ENCODE data around the gene ISG20L2.

Gene ISG20L2

GRCh38 chr1:156740741-156741480 is 12.3 kb upstream of the ISG20L2 start, which contains the start of gene MRPL24:
MRPL24 (minus strand) TSS chr1:156741088; CDS start chr1:156738704, 2,384 bp downstream.
- DNase-seq (ENCODE audit: low read depth in 2 of 2): peak; percentile 90

DNA sequence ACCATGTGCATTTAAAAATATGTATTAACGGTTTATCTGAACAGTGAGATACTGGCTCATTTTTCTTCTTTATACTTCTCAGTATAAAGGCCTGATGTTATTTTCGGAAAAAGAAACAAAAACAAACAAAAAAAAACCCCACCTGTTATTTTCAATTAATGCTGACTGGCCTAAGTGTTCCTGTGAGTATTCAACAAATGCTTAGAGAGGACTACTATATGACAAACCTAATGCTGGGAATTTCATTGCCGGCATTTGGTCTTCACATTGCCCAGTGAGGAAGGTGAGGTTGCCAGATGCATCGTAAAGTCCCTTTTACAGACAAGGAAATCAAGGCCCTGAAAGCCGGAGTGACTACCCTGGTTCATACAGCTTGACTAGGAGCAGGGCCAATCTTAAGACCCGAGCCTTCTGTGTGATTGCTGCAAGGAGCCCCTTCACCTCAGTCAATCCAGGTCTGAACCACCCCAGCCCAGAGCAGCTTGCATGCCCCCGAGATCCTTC is 11.7 kb upstream of the ISG20L2 start:
- no peak for DNase-seq (ENCODE audit: low read depth in 2 of 2)

GRCh38 chr1:156738916-156739315 is 10.3 kb upstream of the ISG20L2 start:
- DNase-seq (ENCODE audit: low read depth in 2 of 2): no peak

GRCh38 chr1:156738407-156738806 is 9.8 kb upstream of the ISG20L2 start:
- no peak for DNase-seq (ENCODE audit: low read depth in 2 of 2)

GRCh38 chr1:156733989-156734584 is 5.5 kb upstream of the ISG20L2 start:
- DNase-seq (ENCODE audit: low read depth in 2 of 2): no peak

DNA sequence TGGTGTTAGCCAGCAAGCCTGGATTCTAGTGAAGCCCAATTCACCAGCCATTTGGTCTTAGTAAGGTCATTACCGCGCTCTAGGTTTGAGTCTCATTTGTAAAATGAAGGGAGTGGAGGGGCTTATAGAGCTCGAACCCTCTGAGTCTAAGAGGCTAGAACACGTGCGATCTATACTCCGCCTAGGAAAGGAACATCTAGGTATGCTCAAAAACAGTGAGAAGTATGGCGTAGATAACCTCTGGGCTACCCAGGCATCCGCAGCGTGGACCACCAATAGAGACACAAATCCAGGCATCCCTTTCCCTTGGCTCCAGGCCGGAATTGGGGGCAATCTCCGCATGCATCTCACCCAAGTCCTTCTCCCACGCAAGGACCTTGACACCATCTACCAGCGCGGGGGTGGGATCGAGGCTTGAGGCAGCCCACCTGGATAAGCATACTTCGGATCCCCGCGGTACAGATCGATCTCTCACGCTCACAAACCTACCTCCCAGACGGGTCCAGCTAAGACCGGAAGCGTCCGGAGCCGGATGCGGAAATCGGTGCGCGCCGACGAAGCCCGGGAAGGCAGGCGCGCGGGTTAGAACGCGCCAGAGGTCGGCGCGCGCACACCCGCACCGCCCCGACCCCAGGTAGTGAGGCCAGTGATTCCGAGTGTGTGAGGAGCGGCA is 504 bp downstream of the ISG20L2 start, which contains the start of gene METTL25B:
TSS of gene METTL25B (plus strand) at position 544 of the 673 bp plus-strand sequence. CDS start 636 bp downstream, outside the sequence.
- DNase-seq (ENCODE audit: low read depth in 2 of 2): peak; percentile 42 to 49

GRCh38 chr1:156727492-156727891 is 1.1 kb downstream of the ISG20L2 start:
- DNase-seq (ENCODE audit: low read depth in 2 of 2): no peak

DNA sequence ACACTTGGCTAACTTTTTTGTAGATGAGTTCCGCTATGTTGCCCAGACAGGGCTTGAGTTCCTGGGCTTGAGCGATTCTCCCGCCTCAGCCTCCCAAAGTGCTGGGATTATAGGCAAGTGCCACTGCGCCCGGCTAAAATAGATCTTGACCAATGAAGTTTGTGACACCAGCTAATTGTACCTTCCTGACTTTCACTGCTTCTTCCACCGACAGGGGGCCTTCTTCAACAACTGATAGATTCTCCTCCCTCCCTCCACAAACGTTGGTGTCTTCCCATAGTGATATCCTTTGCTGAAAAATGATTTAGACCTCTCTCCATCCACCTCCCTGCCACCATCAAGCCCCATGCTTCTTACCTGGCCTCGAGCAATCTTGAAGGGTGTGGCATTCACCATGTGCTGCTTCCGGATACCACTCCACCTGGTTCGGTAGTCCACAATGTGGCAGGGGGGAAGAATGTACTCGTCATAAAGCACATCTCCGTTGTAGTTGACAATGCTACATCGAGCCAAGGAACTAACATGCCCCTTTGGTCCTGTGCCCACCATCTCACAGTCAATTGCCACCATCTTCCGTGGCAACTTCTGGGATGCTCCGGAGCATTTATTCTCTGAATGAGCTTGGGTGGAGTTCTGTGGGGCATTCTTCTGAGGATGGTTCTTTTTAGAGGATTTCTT is 1.9 kb downstream of the ISG20L2 start:
- DNase-seq (ENCODE audit: low read depth in 2 of 2): peak in 1 of 2 donors; percentile 30

DNA sequence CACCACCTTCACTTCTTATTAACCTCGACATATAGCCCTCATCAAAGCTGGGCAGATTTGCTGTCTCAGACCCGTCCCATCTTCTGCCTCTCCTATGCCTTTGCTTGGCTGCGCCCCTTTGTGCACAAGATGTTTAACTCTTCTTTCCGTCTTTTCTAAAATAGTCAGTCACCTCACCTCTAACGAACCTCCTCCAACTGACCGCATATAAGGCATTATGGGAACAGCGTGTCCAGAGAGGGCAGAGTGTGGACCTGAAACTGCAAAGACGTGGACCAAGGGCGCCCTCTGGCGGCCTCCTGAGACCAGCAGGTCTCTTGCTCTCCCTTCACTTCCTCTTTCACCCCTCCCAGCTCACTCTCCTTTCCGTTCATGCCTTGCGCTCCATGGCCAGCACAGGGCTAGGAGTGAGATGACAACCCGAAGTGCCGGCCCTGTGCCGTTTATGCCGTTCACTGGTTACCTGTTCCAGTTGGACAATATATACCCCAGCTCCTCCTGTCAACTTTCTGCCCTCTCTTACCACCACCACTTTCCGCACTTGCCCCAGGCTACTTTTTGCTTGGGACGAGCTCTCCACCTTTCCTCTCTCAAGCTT is 2.8 kb downstream of the ISG20L2 start:
- DNase-seq (ENCODE audit: low read depth in 2 of 2): peak; percentile 57 to 59

GRCh38 chr1:156721535-156721934 is 7.0 kb downstream of the ISG20L2 start:
- DNase-seq (ENCODE audit: low read depth in 2 of 2): no peak

GRCh38 chr1:156721131-156721530 is 7.4 kb downstream of the ISG20L2 start:
- no peak for DNase-seq (ENCODE audit: low read depth in 2 of 2)

GRCh38 chr1:156717351-156717750 is 11.2 kb downstream of the ISG20L2 start:
- DNase-seq (ENCODE audit: low read depth in 2 of 2): no peak

DNA sequence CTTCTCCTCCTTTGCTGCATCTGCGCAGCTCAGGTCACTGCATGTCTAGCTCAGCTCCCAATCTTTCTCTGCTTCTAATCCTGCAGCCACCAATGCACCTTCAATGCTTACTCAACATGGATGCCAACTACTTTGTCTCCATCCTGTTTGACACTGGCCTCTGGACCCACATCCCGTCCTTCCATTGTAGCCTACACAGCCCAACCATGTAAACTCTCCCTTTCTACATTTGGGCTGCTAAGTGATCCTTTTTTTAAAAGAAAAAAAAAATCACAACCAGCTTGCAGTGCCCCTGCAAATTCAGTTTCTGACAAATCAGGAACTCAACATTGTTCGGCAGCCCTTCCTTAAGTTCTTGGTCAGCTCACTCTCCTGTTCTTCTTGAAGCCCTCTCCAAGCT is 13.7 kb downstream of the ISG20L2 start:
- DNase-seq (ENCODE audit: low read depth in 2 of 2): no peak

DNA sequence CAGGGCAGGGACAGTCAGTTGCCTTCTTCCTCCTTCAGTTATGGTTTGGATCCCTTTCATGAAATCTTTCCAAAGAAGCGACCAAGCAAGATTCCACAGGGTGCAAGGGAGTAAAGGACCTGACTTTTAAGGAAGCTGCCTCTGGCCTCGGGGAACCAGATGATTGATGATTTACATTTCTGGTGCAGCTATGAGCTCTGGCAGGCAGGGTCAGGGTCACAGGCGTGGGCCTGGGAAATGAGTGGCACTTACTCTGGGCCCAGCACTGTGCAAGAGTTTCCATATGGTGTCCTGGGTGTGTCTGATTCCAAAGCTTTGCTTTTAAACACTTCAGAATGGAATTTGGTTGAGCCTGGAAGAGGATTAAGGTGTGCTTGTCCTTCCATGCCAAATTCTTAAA is 15.9 kb downstream of the ISG20L2 start:
- DNase-seq (ENCODE audit: low read depth in 2 of 2): no peak

DNA sequence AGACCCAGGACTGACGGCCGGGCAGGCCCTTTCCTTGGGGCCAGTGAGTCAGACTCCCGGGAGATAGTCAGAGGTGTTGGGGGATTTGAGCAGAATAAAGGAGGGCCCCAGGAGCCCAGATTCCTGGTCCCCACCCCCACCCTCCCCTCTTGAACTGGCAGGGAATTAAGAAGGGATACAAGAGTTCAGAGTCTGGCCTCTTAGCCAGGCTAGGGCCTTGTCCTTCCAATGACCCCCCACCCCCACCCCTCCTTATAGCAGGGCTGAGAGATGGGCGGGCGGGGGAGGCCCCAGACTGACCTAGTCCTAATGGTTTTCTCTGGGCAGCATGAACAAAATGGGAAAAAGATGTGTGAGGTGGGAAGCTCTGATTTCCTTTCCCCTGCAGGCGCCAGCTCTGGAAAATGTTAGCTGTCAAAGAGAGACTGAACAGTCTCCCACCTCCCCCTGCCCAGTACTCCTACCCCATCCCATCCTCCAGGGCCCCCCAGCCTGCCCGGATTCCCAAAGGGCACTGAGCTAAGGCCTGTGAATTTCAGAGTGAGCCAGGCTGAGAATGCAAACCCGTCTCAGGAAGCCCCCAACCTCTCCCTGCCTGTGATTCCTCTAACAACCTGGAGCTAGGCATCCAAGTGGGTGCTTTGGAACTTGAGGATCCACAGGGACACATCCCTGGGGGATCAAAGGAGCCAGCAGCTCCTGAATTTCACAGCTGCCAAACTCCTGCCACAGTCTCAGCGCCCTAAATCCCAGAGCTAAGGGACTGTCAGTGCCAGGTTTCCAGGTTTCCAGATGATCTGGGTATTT is 17.4 kb downstream of the ISG20L2 start:
- DNase-seq (ENCODE audit: low read depth in 2 of 2): no peak

- DNase-seq (ENCODE audit: low read depth in 2 of 2): no peak
Measured at GRCh38 chr1:156709757-156710489, 18.6 kb downstream of the ISG20L2 start.

DNA sequence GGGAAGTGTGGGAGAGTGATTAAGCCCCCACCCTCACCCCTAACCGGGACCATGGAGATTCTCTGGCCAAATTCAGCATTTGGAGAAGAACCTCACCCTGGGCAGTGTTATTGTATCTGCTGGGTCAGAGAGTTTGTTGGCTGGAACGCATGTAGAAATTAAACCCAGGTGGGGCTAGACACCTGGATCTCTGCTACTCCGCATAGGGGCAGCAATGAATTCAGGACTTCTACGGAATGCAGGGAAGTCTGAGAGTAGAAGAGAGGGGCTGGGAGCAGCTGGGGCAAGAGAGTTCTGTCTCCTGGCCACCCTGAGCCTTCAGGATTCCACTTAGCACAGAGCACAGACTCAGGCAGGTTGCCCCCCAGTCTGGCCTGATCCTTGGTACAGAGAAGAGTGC is 19.5 kb downstream of the ISG20L2 start:
- DNase-seq (ENCODE audit: low read depth in 2 of 2): no peak

DNA sequence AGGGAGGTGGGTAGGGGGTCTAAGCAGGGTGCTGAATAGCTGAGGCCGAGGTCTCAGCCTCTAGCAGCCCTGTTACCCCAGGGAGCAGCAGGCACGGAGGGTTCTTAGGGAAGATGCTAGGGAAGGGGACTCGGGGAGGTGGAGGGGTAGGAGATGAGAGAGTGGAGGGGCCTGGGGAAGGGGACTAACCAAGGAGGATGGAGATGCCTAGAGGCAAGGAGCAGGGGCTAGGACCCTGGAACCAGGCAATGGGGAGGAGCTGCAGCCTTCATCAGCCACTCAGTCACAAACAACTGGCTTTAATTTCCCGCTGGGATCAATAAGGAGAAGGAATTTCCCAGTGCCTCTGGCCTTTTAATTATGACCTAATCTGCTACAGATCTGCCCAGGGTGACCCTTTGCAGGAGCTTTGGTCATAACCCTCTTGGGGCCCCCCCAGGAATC is 20.3 kb downstream of the ISG20L2 start:
- DNase-seq (ENCODE audit: low read depth in 2 of 2): no peak

DNA sequence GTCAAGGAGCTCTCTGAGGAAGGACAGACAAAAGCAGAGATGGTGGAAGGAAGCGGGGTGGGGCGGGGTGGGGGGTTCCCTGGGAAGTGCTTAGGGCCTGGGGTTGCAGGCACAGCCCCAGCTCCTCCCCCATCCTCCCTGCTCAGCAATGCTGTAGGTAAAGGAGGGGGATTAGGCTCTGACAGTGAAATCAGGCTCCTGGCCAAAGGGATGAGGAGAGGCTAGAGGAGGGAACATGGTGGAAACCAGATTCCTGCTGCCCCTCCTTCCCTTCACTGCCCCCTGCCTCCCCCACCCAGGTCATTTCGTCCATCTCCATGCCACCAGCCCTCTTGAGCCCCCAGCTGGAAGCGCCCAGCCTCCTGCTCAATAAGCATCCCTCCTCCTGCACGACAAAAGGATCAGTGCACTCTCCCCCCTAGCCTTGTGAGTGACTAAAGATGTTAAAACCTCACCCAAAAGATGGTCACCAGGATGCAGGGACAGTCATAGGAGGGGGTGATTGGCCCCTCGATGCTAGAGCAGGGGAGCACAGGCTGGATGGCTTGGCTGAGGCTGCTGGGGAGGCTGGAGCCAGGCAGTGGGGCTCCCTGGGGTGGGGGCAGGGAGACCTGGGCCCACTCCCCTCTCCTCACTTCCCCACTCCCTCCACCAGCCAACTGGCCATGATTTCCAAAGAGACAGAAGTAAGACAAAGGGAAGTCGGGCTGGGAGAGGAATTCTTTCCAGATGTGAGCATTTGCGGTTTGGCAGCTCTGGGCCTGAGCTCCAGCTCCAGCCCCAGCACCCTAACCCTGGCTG is 20.9 kb downstream of the ISG20L2 start:
- no peak for DNase-seq (ENCODE audit: low read depth in 2 of 2)

Measured in stimulated activated CD8-positive, alpha-beta memory T cell treated with anti-CD3 and anti-CD28 coated beads, Interleukin-2, amount 100 ng/mL, for 1 hour (primary cell).